Limb (tissue), 2 donors: ENCODE results near the gene SLC44A5.
"Not testable (repeated sequence)": the region's sequence is repeated elsewhere in the genome, so short reads cannot be mapped to it uniquely, and the experiment has no call there.

Experiments
- DNase-seq, 2 donors: peaks; one replicate each; pipeline ENCODE4 v3.0.0-alpha.2; 2016; ENCODE audit errors: extremely low spot score in 2 of 2

Gene SLC44A5

GRCh38 chr1:75521658-75522057 is 89.3 kb downstream of the SLC44A5 start:
- no peak for DNase-seq

- DNase-seq = no peak
Observed at GRCh38 chr1:75520862-75521475, 89.9 kb downstream of the SLC44A5 start.

- no peak for DNase-seq
Observed at GRCh38 chr1:75519651-75520427, 91.1 kb downstream of the SLC44A5 start.

GRCh38 chr1:75518686-75519085 is 92.2 kb downstream of the SLC44A5 start:
- DNase-seq = no peak

- no peak for DNase-seq
Observed at GRCh38 chr1:75514270-75514669, 96.6 kb downstream of the SLC44A5 start.

GRCh38 chr1:75506976-75507375 is 103.9 kb downstream of the SLC44A5 start:
- DNase-seq = no peak

GRCh38 chr1:75503221-75503974 is 107.5 kb downstream of the SLC44A5 start:
- no peak for DNase-seq

- DNase-seq = no peak
Observed at GRCh38 chr1:75502776-75503175, 108.1 kb downstream of the SLC44A5 start.

- no peak for DNase-seq
Observed at GRCh38 chr1:75501577-75502295, 109.2 kb downstream of the SLC44A5 start.

- no peak for DNase-seq
Observed at GRCh38 chr1:75492011-75492410, 118.9 kb downstream of the SLC44A5 start.

- DNase-seq = no peak
Observed at GRCh38 chr1:75487399-75487798, 123.5 kb downstream of the SLC44A5 start.

GRCh38 chr1:75484789-75485188 is 126.1 kb downstream of the SLC44A5 start:
- DNase-seq = no peak

GRCh38 chr1:75482951-75483350 is 128.0 kb downstream of the SLC44A5 start:
- DNase-seq = no peak

GRCh38 chr1:75476486-75476885 is 134.4 kb downstream of the SLC44A5 start:
- DNase-seq = not testable (repeated sequence)

- DNase-seq = no peak
Observed at GRCh38 chr1:75475696-75476095, 135.2 kb downstream of the SLC44A5 start.

GRCh38 chr1:75472971-75473603 is 137.8 kb downstream of the SLC44A5 start:
- DNase-seq = no peak

- DNase-seq = no peak
Observed at GRCh38 chr1:75472089-75472970, 138.6 kb downstream of the SLC44A5 start.

- no peak for DNase-seq
Observed at GRCh38 chr1:75471252-75471651, 139.7 kb downstream of the SLC44A5 start.

GRCh38 chr1:75470448-75470847 is 140.5 kb downstream of the SLC44A5 start:
- no peak for DNase-seq

- no peak for DNase-seq
Observed at GRCh38 chr1:75469586-75470173, 141.2 kb downstream of the SLC44A5 start.
